Measurements from ENCODE around the gene PDP2.
A peak's percentile ranks its signal among the peaks of the same experiment; 100 is the strongest.

The PDP2 gene

DNA sequence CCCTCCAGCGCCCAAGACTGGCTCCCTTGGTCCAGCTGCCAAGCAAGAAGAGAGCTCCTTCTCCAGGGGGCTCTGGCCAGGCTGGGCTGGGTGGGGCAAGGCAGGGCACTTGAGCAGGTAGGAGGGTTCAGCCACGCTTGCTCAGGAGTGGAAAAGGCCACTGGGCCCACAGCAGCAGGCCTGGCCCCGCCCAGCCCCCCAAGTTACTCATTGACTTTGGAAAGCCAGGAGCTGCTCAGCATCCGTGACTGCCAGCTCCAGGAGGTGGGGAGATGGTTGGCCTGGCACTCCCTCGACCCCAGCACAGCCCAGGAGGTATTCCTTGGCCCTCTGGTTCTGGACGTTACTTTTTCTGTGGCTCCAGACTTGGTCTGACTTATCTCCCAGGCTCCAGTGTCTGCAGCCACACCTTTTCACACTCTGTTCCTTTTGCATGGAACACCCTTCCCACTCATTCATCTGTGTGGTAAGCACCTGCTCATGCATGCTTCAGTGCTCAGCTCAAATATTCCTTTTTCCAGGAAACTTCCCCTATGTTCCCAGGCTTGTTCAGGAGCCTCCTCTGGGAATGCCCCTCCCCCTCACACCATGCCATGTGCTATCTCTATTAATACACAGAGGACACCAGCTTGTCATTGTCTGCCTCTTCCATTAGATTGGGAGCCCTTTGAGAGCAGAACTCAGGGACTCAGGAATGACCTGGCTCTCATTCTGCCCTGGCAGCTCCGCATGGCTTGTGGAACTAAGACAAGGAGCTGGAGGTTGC is 38.7 kb downstream of the PDP2 start, which contains the start of gene CDH16:
Gene CDH16 (minus strand): TSS at position 83 of the 766 bp plus-strand sequence. CDS start 820 bp downstream, outside the sequence.
- H3K4me3 ChIP-seq (ENCODE audit: insufficient read depth, low read depth, low read length, poor library complexity, severe bottlenecking) = no peak within 1 kb of the TSS
- no peaks in the 10 kb centered on the region for H3K36me3 ChIP-seq (ENCODE audit: control insufficient read depth, insufficient read depth, low read length)
- H3K27me3 ChIP-seq (replicated peaks; ENCODE audit: control insufficient read depth, insufficient read depth, low read length, poor library complexity, severe bottlenecking) = no peaks in the 10 kb centered on the region
- H3K27ac ChIP-seq (ENCODE audit: insufficient read depth, low read length, poor library complexity, severe bottlenecking) = no peak within 1 kb of the TSS
- no peaks in the 10 kb centered on the region for H3K9me3 ChIP-seq (ENCODE audit: control insufficient read depth, low read length)
- H3K4me1 ChIP-seq (ENCODE audit: control insufficient read depth, insufficient read depth, low read length, poor library complexity, severe bottlenecking) = no peaks in the 10 kb centered on the region
- no peak for DNase-seq

GRCh38 chr16:66919569-66920298 is 39.4 kb downstream of the PDP2 start:
- Histone ChIP-seq H3K4me3 (ENCODE audit: insufficient read depth, low read depth, low read length, poor library complexity, severe bottlenecking) (no peak overlapping the region), H3K9me3 (ENCODE audit: control insufficient read depth, low read length) (no peaks in the 10 kb centered on the region), H3K27ac (ENCODE audit: insufficient read depth, low read length, poor library complexity, severe bottlenecking) (no peak overlapping the region), H3K4me1 (ENCODE audit: control insufficient read depth, insufficient read depth, low read length, poor library complexity, severe bottlenecking) (no peaks in the 10 kb centered on the region), H3K27me3 (replicated peaks; ENCODE audit: control insufficient read depth, insufficient read depth, low read length, poor library complexity, severe bottlenecking) (peaks cover 2% of the 10 kb centered on the region), H3K36me3 (ENCODE audit: control insufficient read depth, insufficient read depth, low read length) (no peaks in the 10 kb centered on the region)
- no peak for DNase-seq

- no peak overlapping the region for H3K4me3 ChIP-seq (ENCODE audit: insufficient read depth, low read depth, low read length, poor library complexity, severe bottlenecking)
- peaks cover 7% of the 10 kb centered on the region for H3K27me3 ChIP-seq (replicated peaks; ENCODE audit: control insufficient read depth, insufficient read depth, low read length, poor library complexity, severe bottlenecking)
- H3K27ac ChIP-seq (ENCODE audit: insufficient read depth, low read length, poor library complexity, severe bottlenecking) = no peak overlapping the region
- DNase-seq = no peak
- no peaks in the 10 kb centered on the region for H3K36me3 ChIP-seq (ENCODE audit: control insufficient read depth, insufficient read depth, low read length)
- H3K4me1 ChIP-seq (ENCODE audit: control insufficient read depth, insufficient read depth, low read length, poor library complexity, severe bottlenecking) = peaks cover 3% of the 10 kb centered on the region
- H3K9me3 ChIP-seq (ENCODE audit: control insufficient read depth, low read length) = no peaks in the 10 kb centered on the region
These were observed 39.9 kb downstream of the PDP2 start for GRCh38 chr16:66920299-66920590.

DNA sequence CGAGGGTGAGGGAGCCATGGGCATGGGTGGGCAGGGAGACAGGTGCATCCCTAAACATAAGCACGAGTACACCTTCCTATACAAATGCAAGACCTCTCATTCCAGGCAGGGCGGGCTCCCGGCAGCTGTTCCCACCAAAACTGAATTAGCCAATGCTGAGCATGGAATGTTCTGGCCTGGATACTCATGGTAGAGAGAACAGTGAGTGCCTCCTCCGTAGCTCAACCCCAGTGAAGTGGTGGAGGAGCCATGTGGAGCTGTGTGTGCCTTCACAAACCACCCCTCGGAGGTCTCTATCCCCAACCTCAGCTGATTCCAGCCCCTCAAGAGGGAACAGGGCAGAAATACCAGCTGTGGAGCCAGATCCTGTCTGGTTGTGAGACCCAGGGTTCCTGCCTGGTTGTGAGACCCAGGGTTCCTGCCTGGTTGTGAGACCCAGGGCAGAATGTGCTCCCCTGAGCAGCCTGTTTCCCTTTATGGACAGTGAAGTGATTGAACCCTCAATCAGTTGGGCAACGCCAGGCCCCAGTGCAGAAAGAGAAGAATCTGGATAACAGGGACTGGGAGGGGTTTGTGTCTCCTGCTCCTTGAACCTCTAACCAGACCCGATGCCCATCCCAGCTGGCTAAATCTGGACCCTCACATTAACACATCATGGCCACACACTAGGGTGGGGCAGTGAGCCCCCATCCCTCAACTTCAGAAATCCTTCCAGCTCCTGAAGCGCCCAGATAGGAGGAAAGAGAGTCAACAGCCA is 40.8 kb downstream of the PDP2 start:
- Histone ChIP-seq H3K4me3 (ENCODE audit: insufficient read depth, low read depth, low read length, poor library complexity, severe bottlenecking) (no peak overlapping the region), H3K4me1 (ENCODE audit: control insufficient read depth, insufficient read depth, low read length, poor library complexity, severe bottlenecking) (peaks cover 6% of the 10 kb centered on the region), H3K27ac (ENCODE audit: insufficient read depth, low read length, poor library complexity, severe bottlenecking) (no peak overlapping the region), H3K36me3 (ENCODE audit: control insufficient read depth, insufficient read depth, low read length) (no peaks in the 10 kb centered on the region), H3K9me3 (ENCODE audit: control insufficient read depth, low read length) (no peaks in the 10 kb centered on the region), H3K27me3 (replicated peaks; ENCODE audit: control insufficient read depth, insufficient read depth, low read length, poor library complexity, severe bottlenecking) (peaks cover 12% of the 10 kb centered on the region)
- DNase-seq = no peak

DNA sequence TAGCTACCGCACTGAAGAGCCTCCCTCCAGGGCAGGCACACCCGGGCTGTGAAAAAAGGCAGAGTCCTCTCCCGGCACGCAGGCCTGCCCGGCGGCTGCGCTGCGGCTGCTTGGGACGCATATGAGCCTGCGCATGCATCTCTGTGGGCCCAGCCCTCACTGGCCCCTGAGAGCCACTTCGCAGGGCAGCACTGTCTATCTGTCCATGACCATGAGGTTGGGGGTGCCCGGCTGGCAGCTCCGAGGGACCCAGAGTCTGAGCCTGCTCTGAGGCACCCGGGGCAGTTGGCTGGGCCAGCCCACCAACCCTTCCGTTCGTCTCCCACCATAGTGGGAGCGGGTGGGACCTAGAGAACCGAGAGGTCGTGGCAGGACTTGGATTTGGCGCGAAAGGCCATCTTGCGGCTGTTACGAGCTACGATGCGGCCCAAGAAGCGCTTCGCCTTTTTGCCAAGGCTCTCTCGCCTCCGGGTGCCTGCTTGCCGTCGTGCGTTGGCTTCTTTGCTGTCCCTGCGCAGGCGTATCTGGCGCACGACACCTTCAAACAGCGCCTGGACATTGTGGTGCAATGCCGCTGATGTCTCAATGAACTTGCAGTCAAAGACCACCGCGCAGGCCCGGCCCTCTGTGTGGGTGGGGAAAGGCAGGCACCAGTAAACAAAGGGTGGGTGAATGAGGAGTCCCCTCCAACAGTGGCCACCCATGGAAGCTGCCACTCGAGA is 41.6 kb downstream of the PDP2 start:
- Histone ChIP-seq H3K27me3 (replicated peaks; ENCODE audit: control insufficient read depth, insufficient read depth, low read length, poor library complexity, severe bottlenecking) (peaks cover 12% of the 10 kb centered on the region), H3K36me3 (ENCODE audit: control insufficient read depth, insufficient read depth, low read length) (no peaks in the 10 kb centered on the region)

DNA sequence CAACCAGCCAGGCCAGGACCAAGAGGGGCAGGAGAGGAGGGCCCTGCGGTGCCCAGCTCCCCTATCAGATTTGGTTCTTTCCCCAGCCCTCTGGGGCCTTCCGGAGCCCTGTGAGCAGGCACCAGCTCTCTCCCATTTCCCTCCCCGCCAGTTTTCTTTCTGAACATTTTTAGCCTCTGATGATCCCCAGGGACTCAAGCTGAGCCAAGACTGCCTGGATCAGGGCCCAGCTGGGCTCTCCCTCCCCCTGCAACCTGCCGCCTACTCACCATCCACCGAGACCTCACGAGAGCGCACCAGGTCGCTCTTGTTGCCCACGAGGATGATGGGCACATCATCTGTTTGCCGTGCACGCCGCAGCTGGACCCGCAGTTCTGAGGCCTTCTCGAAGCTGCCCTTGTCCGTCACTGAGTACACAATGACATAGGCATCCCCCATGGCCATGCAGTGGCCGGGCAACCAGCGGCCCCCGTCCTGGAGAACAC is 43.0 kb downstream of the PDP2 start:
- DNase-seq = no peak
- Histone ChIP-seq H3K9me3 (ENCODE audit: control insufficient read depth, low read length) (no peaks in the 10 kb centered on the region), H3K36me3 (ENCODE audit: control insufficient read depth, insufficient read depth, low read length) (no peaks in the 10 kb centered on the region), H3K27me3 (replicated peaks; ENCODE audit: control insufficient read depth, insufficient read depth, low read length, poor library complexity, severe bottlenecking) (peaks cover 12% of the 10 kb centered on the region), H3K4me3 (ENCODE audit: insufficient read depth, low read depth, low read length, poor library complexity, severe bottlenecking) (no peak overlapping the region), H3K4me1 (ENCODE audit: control insufficient read depth, insufficient read depth, low read length, poor library complexity, severe bottlenecking) (peaks cover 6% of the 10 kb centered on the region), H3K27ac (ENCODE audit: insufficient read depth, low read length, poor library complexity, severe bottlenecking) (no peak overlapping the region)

More for the DNA sequence above, 41.6 kb downstream of the PDP2 start:
- no peaks in the 10 kb centered on the region for H3K9me3 ChIP-seq (ENCODE audit: control insufficient read depth, low read length)
- H3K4me1 ChIP-seq (ENCODE audit: control insufficient read depth, insufficient read depth, low read length, poor library complexity, severe bottlenecking) = peaks cover 6% of the 10 kb centered on the region
- no peak for DNase-seq
- no peak overlapping the region for H3K27ac ChIP-seq (ENCODE audit: insufficient read depth, low read length, poor library complexity, severe bottlenecking)
- H3K4me3 ChIP-seq (ENCODE audit: insufficient read depth, low read depth, low read length, poor library complexity, severe bottlenecking) = no peak overlapping the region

- H3K4me3 ChIP-seq (ENCODE audit: insufficient read depth, low read depth, low read length, poor library complexity, severe bottlenecking) = no peak overlapping the region
- no peak overlapping the region for H3K27ac ChIP-seq (ENCODE audit: insufficient read depth, low read length, poor library complexity, severe bottlenecking)
- H3K9me3 ChIP-seq (ENCODE audit: control insufficient read depth, low read length) = no peaks in the 10 kb centered on the region
- peaks cover 6% of the 10 kb centered on the region for H3K4me1 ChIP-seq (ENCODE audit: control insufficient read depth, insufficient read depth, low read length, poor library complexity, severe bottlenecking)
- no peaks in the 10 kb centered on the region for H3K36me3 ChIP-seq (ENCODE audit: control insufficient read depth, insufficient read depth, low read length)
- H3K27me3 ChIP-seq (replicated peaks; ENCODE audit: control insufficient read depth, insufficient read depth, low read length, poor library complexity, severe bottlenecking) = peaks cover 12% of the 10 kb centered on the region
- no peak for DNase-seq
These were observed 43.6 kb downstream of the PDP2 start for GRCh38 chr16:66923866-66924265.

- Histone ChIP-seq H3K27me3 (replicated peaks; ENCODE audit: control insufficient read depth, insufficient read depth, low read length, poor library complexity, severe bottlenecking) (peaks cover 12% of the 10 kb centered on the region), H3K9me3 (ENCODE audit: control insufficient read depth, low read length) (no peaks in the 10 kb centered on the region), H3K36me3 (ENCODE audit: control insufficient read depth, insufficient read depth, low read length) (no peaks in the 10 kb centered on the region), H3K27ac (ENCODE audit: insufficient read depth, low read length, poor library complexity, severe bottlenecking) (no peak overlapping the region), H3K4me3 (ENCODE audit: insufficient read depth, low read depth, low read length, poor library complexity, severe bottlenecking) (peak overlapping the region; percentile 34), H3K4me1 (ENCODE audit: control insufficient read depth, insufficient read depth, low read length, poor library complexity, severe bottlenecking) (peaks cover 6% of the 10 kb centered on the region)
- DNase-seq = peak in 2 of 3 donors; percentile 5 to 22
These were observed 44.4 kb downstream of the PDP2 start for GRCh38 chr16:66924527-66925321.

DNA sequence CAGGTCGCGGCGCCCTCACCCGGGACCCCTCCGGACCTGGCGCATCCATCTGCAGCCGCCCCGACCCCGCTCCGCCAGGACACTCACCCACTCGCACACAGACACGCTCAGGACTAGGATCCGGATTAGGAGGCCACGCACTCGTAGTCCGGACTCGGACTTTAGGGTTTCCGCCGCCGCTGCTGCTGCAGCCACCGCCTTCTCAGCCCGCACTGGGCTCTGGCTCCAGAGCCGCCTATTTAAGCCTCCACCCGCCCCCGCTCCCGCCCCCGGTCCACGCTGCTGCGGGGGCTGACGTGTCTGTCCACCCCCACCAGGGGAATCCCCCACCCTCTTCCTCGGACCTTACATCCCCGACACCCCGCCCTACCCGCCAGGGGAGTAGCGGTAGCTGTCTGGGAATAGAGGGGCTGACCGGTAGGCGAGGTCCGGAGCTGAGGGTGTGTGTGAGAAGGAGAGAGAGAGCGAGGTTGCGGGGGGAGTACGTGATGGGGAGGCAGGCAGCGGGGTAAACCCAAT is 45.1 kb downstream of the PDP2 start, which contains the start of gene RRAD:
Gene RRAD (minus strand): TSS at position 214 of the 519 bp plus-strand sequence. CDS start 356 bp downstream, outside the sequence.
- Histone ChIP-seq H3K4me3 (ENCODE audit: insufficient read depth, low read depth, low read length, poor library complexity, severe bottlenecking) (peak within 1 kb of the TSS; percentile 34), H3K9me3 (ENCODE audit: control insufficient read depth, low read length) (no peaks in the 10 kb centered on the region), H3K36me3 (ENCODE audit: control insufficient read depth, insufficient read depth, low read length) (no peaks in the 10 kb centered on the region), H3K27ac (ENCODE audit: insufficient read depth, low read length, poor library complexity, severe bottlenecking) (no peak within 1 kb of the TSS), H3K27me3 (replicated peaks; ENCODE audit: control insufficient read depth, insufficient read depth, low read length, poor library complexity, severe bottlenecking) (peaks cover 12% of the 10 kb centered on the region), H3K4me1 (ENCODE audit: control insufficient read depth, insufficient read depth, low read length, poor library complexity, severe bottlenecking) (peaks cover 6% of the 10 kb centered on the region)
- DNase-seq = no peak
